ENCODE measurements around the gene CSRNP3. TPM values are rescaled to one million over a fixed set of nuclear protein-coding genes. Genes with fewer than 3 reads are reported as not detected.

The CSRNP3 gene
- total RNA-seq, 1 donor from 2014 or later: not detected

DNA sequence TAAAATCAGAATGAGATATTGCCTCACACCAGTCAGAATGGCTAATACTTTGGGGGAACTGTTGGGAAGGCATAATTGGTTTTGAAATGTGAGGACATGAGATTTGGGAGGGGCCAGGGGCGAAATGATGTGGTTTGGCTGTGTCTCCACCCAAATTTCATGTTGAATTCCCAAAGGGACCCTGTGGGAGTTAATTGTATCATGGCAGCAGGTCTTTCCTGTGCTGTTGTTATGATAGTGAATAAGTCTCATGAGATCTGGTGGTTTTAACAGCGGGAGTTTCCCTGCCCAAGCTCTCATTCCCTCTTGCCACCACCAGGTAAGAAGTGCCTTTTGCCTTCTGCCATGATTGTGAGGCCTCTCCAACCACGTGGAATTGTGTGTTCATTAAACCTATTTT is 59.6 kb downstream of the CSRNP3 start:
- peaks cover 2% of the 10 kb centered on the region for H3K9me3 Mint-ChIP-seq
- H3K36me3 Mint-ChIP-seq (ENCODE audit: low read depth): no peaks in the 10 kb centered on the region
- ChIA-PET POLR2A (no interaction called here), CTCF (no interaction called here)
- intact Hi-C loops (cut with micrococcal nuclease): no loop called here
- ATAC-seq (ENCODE audit: low read depth) (peak; percentile 28), DNase-seq (no peak)
- H3K27ac Mint-ChIP-seq: no peak overlapping the region
- H3K4me1 Mint-ChIP-seq: peaks cover 4% of the 10 kb centered on the region
- TF ChIP-seq, protein P1, sequence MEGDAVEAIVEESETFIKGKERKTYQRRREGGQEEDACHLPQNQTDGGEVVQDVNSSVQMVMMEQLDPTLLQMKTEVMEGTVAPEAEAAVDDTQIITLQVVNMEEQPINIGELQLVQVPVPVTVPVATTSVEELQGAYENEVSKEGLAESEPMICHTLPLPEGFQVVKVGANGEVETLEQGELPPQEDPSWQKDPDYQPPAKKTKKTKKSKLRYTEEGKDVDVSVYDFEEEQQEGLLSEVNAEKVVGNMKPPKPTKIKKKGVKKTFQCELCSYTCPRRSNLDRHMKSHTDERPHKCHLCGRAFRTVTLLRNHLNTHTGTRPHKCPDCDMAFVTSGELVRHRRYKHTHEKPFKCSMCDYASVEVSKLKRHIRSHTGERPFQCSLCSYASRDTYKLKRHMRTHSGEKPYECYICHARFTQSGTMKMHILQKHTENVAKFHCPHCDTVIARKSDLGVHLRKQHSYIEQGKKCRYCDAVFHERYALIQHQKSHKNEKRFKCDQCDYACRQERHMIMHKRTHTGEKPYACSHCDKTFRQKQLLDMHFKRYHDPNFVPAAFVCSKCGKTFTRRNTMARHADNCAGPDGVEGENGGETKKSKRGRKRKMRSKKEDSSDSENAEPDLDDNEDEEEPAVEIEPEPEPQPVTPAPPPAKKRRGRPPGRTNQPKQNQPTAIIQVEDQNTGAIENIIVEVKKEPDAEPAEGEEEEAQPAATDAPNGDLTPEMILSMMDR (IDR thresholded peaks at IDR 0.05): no peak
- H3K27me3 Mint-ChIP-seq: peaks cover 6% of the 10 kb centered on the region
- H3K4me3 Mint-ChIP-seq: no peak overlapping the region

DNA sequence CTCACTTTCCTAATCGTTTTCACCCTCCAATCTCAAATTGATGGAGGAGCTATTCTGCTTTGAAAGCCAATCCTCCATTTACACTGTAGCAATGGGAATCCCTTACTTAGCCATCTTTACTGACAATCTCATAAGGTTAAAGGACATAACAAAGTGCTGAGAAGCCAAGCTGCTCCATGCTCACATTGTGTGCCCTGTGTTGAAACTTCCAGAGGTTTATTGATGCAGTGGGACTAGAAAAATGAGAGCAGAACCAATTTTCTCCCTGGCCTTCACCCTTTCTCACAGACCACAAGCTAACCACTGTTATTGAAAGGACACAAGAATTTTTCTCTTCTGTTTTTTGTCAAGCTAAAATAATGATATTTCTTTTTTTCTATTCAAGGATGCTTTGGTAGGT is 63.8 kb downstream of the CSRNP3 start:
- ATAC-seq (ENCODE audit: low read depth) (no peak), DNase-seq (no peak)
- intact Hi-C loops (cut with micrococcal nuclease): no loop called here
- H3K36me3 Mint-ChIP-seq (ENCODE audit: low read depth): no peaks in the 10 kb centered on the region
- H3K27ac Mint-ChIP-seq: no peak overlapping the region
- H3K4me1 Mint-ChIP-seq: peaks cover 17% of the 10 kb centered on the region
- TF ChIP-seq, protein P1 (IDR thresholded peaks at IDR 0.05): no peak
- no peak overlapping the region for H3K4me3 Mint-ChIP-seq
- POLR2A ChIA-PET: no interaction called here
- peaks cover 4% of the 10 kb centered on the region for H3K27me3 Mint-ChIP-seq
- CTCF ChIA-PET: no interaction called here
- H3K9me3 Mint-ChIP-seq: peaks cover 2% of the 10 kb centered on the region

DNA sequence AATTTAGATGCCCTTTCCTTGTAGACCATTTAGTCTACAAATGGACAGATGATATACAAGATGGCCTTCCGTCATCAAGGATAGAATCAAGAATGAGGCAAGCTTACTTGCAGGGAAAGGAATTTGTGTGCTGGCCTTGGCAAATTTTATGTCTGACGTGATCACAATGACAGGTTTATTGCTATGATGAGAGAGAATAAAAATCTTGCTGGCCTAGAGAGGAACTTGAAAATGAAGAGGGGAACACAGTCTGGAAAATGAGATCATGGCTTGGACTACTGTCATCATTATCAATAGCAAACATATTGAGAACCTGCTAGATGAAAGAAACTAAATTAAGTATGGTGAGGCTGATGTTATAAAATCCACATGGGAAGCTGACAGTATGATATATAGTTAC is 66.0 kb downstream of the CSRNP3 start:
- intact Hi-C loops (cut with micrococcal nuclease): no loop called here
- no peaks in the 10 kb centered on the region for H3K36me3 Mint-ChIP-seq (ENCODE audit: low read depth)
- ATAC-seq (ENCODE audit: low read depth): no peak
- H3K27ac Mint-ChIP-seq: no peak overlapping the region
- ChIA-PET CTCF (no interaction called here), POLR2A (no interaction called here)
- no peaks in the 10 kb centered on the region for H3K27me3 Mint-ChIP-seq
- H3K4me3 Mint-ChIP-seq: no peak overlapping the region
- TF ChIP-seq, protein P1 (IDR thresholded peaks at IDR 0.05): no peak
- peaks cover 13% of the 10 kb centered on the region for H3K4me1 Mint-ChIP-seq
- no peak for DNase-seq
- H3K9me3 Mint-ChIP-seq: peaks cover 2% of the 10 kb centered on the region

DNA sequence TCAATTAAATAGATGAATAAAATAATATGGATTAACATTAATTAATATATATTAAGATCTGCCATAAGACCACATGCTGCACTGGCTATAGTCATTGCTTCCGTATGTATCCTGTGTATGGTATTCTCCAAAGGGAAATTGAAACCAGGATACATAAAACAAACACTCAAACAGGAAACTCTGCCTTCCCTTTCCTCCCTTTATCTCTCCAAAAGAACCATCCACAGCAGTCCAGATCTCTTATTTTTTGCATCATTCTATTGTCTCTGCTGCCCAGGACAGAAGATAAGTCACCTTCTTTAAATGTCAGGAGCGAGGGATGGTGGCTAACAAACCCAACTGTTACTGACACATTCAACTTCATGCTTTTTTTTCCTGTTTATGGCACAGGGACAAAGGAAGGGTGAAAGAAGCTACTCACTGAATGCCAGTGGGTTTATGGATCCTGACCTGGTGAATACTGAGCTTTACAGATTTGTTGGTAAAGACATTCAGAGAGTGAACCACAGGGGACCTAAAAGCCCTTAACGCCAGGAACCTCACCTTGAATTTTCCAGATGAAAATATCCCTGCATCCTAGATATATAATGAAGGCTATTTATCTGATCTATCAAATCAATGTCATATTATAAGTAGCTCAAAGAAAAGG is 67.5 kb downstream of the CSRNP3 start:
- ChIA-PET POLR2A (no interaction called here), CTCF (no interaction called here)
- Mint-ChIP-seq H3K4me3 (no peak overlapping the region), H3K36me3 (ENCODE audit: low read depth) (no peaks in the 10 kb centered on the region), H3K9me3 (no peaks in the 10 kb centered on the region), H3K4me1 (peaks cover 13% of the 10 kb centered on the region), H3K27me3 (no peaks in the 10 kb centered on the region), H3K27ac (no peak overlapping the region)
- no peak for DNase-seq
- no peak for ATAC-seq (ENCODE audit: low read depth)
- intact Hi-C loops (cut with micrococcal nuclease): no loop called here
- TF ChIP-seq, protein P1 (IDR thresholded peaks at IDR 0.05): no peak

DNA sequence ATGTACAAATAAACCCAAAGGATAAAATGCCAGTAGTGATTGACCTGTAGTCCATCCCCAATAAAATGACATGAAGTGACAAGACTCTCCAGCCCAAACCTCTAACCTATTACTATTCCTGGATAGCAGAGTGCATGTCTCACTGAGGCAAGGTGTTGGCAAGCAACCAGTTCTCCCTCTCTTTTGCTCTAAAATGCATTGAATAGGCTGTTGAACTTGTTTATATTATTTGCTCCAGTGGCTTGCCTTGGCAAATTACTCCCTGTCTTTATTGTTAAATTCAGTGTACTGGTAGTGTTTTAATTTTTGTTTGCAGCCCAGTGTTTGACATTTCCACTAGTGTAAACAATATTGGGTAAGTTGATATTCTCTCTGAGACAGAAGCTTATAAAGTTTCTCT is 70.5 kb downstream of the CSRNP3 start:
- ChIA-PET POLR2A (no interaction called here), CTCF (no interaction called here)
- peaks cover 13% of the 10 kb centered on the region for H3K4me1 Mint-ChIP-seq
- H3K9me3 Mint-ChIP-seq: no peaks in the 10 kb centered on the region
- no peak overlapping the region for H3K27ac Mint-ChIP-seq
- intact Hi-C loops (cut with micrococcal nuclease): no loop called here
- TF ChIP-seq, protein P1 (IDR thresholded peaks at IDR 0.05): no peak
- no peak for ATAC-seq (ENCODE audit: low read depth)
- H3K4me3 Mint-ChIP-seq: no peak overlapping the region
- no peaks in the 10 kb centered on the region for H3K27me3 Mint-ChIP-seq
- no peak for DNase-seq
- no peaks in the 10 kb centered on the region for H3K36me3 Mint-ChIP-seq (ENCODE audit: low read depth)

All from activated B cell treated with CpG ODN at 0.5 μM for 24 hours (primary cell).